IMR-90 (cell line): Measurements from ENCODE around the gene ZNF598. TPM values are rescaled to one million over a fixed set of nuclear protein-coding genes. Genes with fewer than 3 reads are reported as not detected.

Experiments used
- ATAC-seq: fragments of 200-7000 bp; cut with Tn5 transposase; 2 replicates; pipeline ENCODE4 v1.9.1; 2020; ENCODE audit warnings: low read depth, mild to moderate bottlenecking, moderate library complexity
- BruUV-seq: library from RNA; stranded (reverse); fragments of 400-500 nt; replicated peaks from 2 replicates; lab custom pipeline; 2021; lab: Mats Ljungman, UMichigan
- CTCF ChIA-PET: fragments of 300-600 bp; formaldehyde crosslinking; extraction: SDS; loops from one replicate; lab custom pipeline; 2021; ENCODE audit warnings: antibody characterized with exemption; lab: Yijun Ruan, JAX
- POLR2A ChIA-PET: fragments of 300-600 bp; sonication (Branson Sonifier 250); formaldehyde crosslinking; loops from one replicate; lab custom pipeline; 2022; ENCODE audit warnings: antibody characterized with exemption; ENCODE audit not compliant: unreplicated experiment; lab: Charles Lee
- DNase-seq: peaks from one replicate; pipeline ENCODE4 v3.0.0; 2013
- H2AFZ ChIP-seq: replicated peaks from 2 replicates; pipeline ENCODE3; 2013; ENCODE audit warnings: low read length, mild to moderate bottlenecking; ENCODE audit not compliant: poor library complexity
- H2AK5ac ChIP-seq: 2 replicates; pipeline ENCODE4 v1.6.1; 2013; ENCODE audit warnings: low read depth, low read length, inconsistent platforms
- H2AK9ac ChIP-seq: replicated peaks from 2 replicates; pipeline ENCODE3; 2013; ENCODE audit warnings: mild to moderate bottlenecking, low read depth, low read length, moderate library complexity; ENCODE audit not compliant: poor library complexity
- H2BK120ac ChIP-seq: 2 replicates; pipeline ENCODE4 v1.6.1; 2013; ENCODE audit warnings: low read depth, low read length, inconsistent platforms
- H2BK15ac ChIP-seq: 3 replicates; pipeline ENCODE4 v1.6.1; 2013; ENCODE audit warnings: low read depth, low read length, inconsistent platforms
- H2BK20ac ChIP-seq: 2 replicates; pipeline ENCODE4 v1.6.1; 2013; ENCODE audit warnings: low read depth, mild to moderate bottlenecking, inconsistent platforms, low read length, moderate library complexity
- H2BK5ac ChIP-seq: 2 replicates; pipeline ENCODE4 v1.6.1; 2013; ENCODE audit warnings: mild to moderate bottlenecking, low read depth, low read length, inconsistent platforms; ENCODE audit not compliant: poor library complexity, severe bottlenecking
- H3K14ac ChIP-seq: replicated peaks from 2 replicates; pipeline ENCODE4 v1.6.1; 2013; ENCODE audit warnings: low read depth, low read length, inconsistent platforms
- H3K18ac ChIP-seq: 2 replicates; pipeline ENCODE4 v1.6.1; 2013; ENCODE audit warnings: low read depth, low read length, control low read depth
- H3K23ac ChIP-seq: 2 replicates; pipeline ENCODE4 v1.6.1; 2013; ENCODE audit warnings: low read depth, low read length, inconsistent platforms
- H3K27ac ChIP-seq: 2 replicates; pipeline ENCODE4 v1.5.1; 2013; ENCODE audit warnings: mild to moderate bottlenecking, control low read depth, low read length; ENCODE audit not compliant: insufficient read depth
- H3K27me3 ChIP-seq: 2 replicates; pipeline ENCODE4 v1.6.1; 2013; ENCODE audit warnings: low read length; ENCODE audit not compliant: control insufficient read depth, insufficient read depth
- H3K36me3 ChIP-seq: 2 replicates; pipeline ENCODE4 v1.6.1; 2013; ENCODE audit warnings: low read length, mixed read lengths; ENCODE audit not compliant: control insufficient read depth, insufficient read depth
- H3K4ac ChIP-seq: 2 replicates; pipeline ENCODE4 v1.6.1; 2013; ENCODE audit warnings: low read depth, low read length, inconsistent platforms
- H3K4me1 ChIP-seq: 2 replicates; pipeline ENCODE4 v1.6.1; 2013; ENCODE audit warnings: low read length, mixed read lengths; ENCODE audit not compliant: control insufficient read depth, insufficient read depth
- H3K4me2 ChIP-seq: 2 replicates; pipeline ENCODE4 v1.6.1; 2013; ENCODE audit warnings: low read depth, mild to moderate bottlenecking, control low read depth, low read length, moderate library complexity
- H3K4me3 ChIP-seq: 2 replicates; pipeline ENCODE4 v1.5.1; 2013; ENCODE audit warnings: low read depth, mild to moderate bottlenecking, control low read depth, low read length, moderate library complexity; ENCODE audit not compliant: insufficient read depth
- H3K56ac ChIP-seq: 2 replicates; pipeline ENCODE4 v1.6.1; 2013; ENCODE audit warnings: low read length, inconsistent platforms; ENCODE audit not compliant: insufficient read depth; ENCODE audit errors: extremely low read depth
- H3K79me1 ChIP-seq, 2 experiments: 2 replicates each; pipeline ENCODE4 v1.6.1; 2013; ENCODE audit warnings: low read length in 2 of 2, inconsistent platforms in 1 of 2, low read depth in 1 of 2
- H3K9ac ChIP-seq: 2 replicates; pipeline ENCODE4 v1.6.1; 2013; ENCODE audit warnings: low read depth, low read length, control low read depth
- H3K9me1 ChIP-seq: 2 replicates; pipeline ENCODE4 v1.6.1; 2013; ENCODE audit warnings: low read length, inconsistent platforms; ENCODE audit not compliant: insufficient read depth
- H3K9me3 ChIP-seq: 2 replicates; pipeline ENCODE4 v1.6.1; 2013; ENCODE audit warnings: low read length; ENCODE audit not compliant: control insufficient read depth, insufficient read depth
- H4K20me1 ChIP-seq: 2 replicates; pipeline ENCODE4 v1.6.1; 2013; ENCODE audit warnings: low read length, inconsistent platforms; ENCODE audit not compliant: insufficient read depth
- H4K5ac ChIP-seq: 2 replicates; pipeline ENCODE4 v1.6.1; 2013; ENCODE audit warnings: mild to moderate bottlenecking, low read depth, low read length, control low read depth
- H4K8ac ChIP-seq, 2 experiments: 2 replicates each; pipeline ENCODE4 v1.6.1; 2013; ENCODE audit warnings: low read depth in 2 of 2, low read length in 2 of 2, control low read depth in 1 of 2, inconsistent platforms in 1 of 2
- H4K91ac ChIP-seq: 2 replicates; pipeline ENCODE4 v1.6.1; 2013; ENCODE audit warnings: low read depth, low read length, inconsistent platforms; ENCODE audit not compliant: insufficient read depth
- CEBPB ChIP-seq: IDR thresholded peaks from 2 replicates; pipeline ENCODE4 v1.6.1; 2012; ENCODE audit warnings: low read depth, low read length, improper control_type of control experiment
- CHD1 ChIP-seq: IDR thresholded peaks from 2 replicates; pipeline ENCODE4 v1.6.1; 2012; ENCODE audit warnings: low read depth, low read length, improper control_type of control experiment
- FOS ChIP-seq: fragments of 150-350 bp; IDR thresholded peaks from 2 replicates; pipeline ENCODE4 v1.6.1; 2016; ENCODE audit warnings: low read depth, low read length
- MAZ ChIP-seq: IDR thresholded peaks from 2 replicates; pipeline ENCODE4 v1.6.1; 2012; ENCODE audit warnings: low read depth, mild to moderate bottlenecking, low read length, improper control_type of control experiment, moderate library complexity, borderline replicate concordance
- RCOR1 ChIP-seq: IDR thresholded peaks from 2 replicates; pipeline ENCODE4 v1.6.1; 2012; ENCODE audit warnings: mild to moderate bottlenecking, low read length, improper control_type of control experiment; ENCODE audit not compliant: insufficient replicate concordance
- RFX5 ChIP-seq: IDR thresholded peaks from 2 replicates; pipeline ENCODE4 v1.8.0; 2012; ENCODE audit warnings: low read depth, mild to moderate bottlenecking, low read length, moderate library complexity
- SMC3 ChIP-seq: fragments of 150-350 bp; IDR thresholded peaks from 2 replicates; pipeline ENCODE4 v1.6.1; 2016; ENCODE audit warnings: low read depth, mild to moderate bottlenecking, antibody characterized with exemption, low read length, moderate library complexity
- WGBS, 2 experiments: methylation state at CpG; one replicate each; pipeline versions ENCODE4 v1.1.5 to v1.1.7; 2013; ENCODE audit warnings: missing lambda C conversion rate in 2 of 2; ENCODE audit not compliant: insufficient read length in 1 of 2; ENCODE audit errors: extremely low coverage in 2 of 2; 5-methylcytosine and 5-hydroxymethylcytosine counted together
- dilution Hi-C: fragments of 300-500 bp; cut with HindIII; formaldehyde crosslinking; loops from one replicate; pipeline ENCODE4 v1.14.3; 2018; ENCODE audit warnings: low sequenced_read_pairs; ENCODE audit not compliant: unreplicated experiment
- in situ Hi-C: fragments of 300-500 bp; cut with MboI; formaldehyde crosslinking; loops from 3 replicates; pipeline ENCODE4 v1.14.3; 2019; ENCODE audit warnings: low sequenced_read_pairs, inconsistent platforms, mixed read lengths
- intact Hi-C: fragments of 100-400 bp; cut with micrococcal nuclease; formaldehyde crosslinking; loops from 2 replicates; pipeline ENCODE4 v1.10.0; 2022
- polyA plus RNA-seq, 3 experiments: library from polyadenylated mRNA; depleted of rRNA; stranded (reverse); fragments of >200 nt; gene quantifications; 2 replicates each; pipeline ENCODE4 v1.2.3, GENCODE V29; 2012; ENCODE audit warnings: low replicate concordance in 1 of 3
- total RNA-seq: library from RNA; depleted of rRNA; stranded (reverse); fragments of >200 nt; gene quantifications from 2 replicates; pipeline ENCODE4 v1.2.3, GENCODE V29; 2012
- TF ChIP-seq, protein P1 (sequence below): fragments of 150-350 bp; IDR thresholded peaks from 2 replicates; pipeline ENCODE4 v1.6.1; 2016; ENCODE audit warnings: low read depth, mild to moderate bottlenecking, low read length, moderate library complexity, borderline replicate concordance

ZNF598 gene
- total and polyA plus RNA-seq, 2 of the 4 experiments (the other 2 are of a cell fraction), result 3.4 to 36.4 TPM

DNA sequence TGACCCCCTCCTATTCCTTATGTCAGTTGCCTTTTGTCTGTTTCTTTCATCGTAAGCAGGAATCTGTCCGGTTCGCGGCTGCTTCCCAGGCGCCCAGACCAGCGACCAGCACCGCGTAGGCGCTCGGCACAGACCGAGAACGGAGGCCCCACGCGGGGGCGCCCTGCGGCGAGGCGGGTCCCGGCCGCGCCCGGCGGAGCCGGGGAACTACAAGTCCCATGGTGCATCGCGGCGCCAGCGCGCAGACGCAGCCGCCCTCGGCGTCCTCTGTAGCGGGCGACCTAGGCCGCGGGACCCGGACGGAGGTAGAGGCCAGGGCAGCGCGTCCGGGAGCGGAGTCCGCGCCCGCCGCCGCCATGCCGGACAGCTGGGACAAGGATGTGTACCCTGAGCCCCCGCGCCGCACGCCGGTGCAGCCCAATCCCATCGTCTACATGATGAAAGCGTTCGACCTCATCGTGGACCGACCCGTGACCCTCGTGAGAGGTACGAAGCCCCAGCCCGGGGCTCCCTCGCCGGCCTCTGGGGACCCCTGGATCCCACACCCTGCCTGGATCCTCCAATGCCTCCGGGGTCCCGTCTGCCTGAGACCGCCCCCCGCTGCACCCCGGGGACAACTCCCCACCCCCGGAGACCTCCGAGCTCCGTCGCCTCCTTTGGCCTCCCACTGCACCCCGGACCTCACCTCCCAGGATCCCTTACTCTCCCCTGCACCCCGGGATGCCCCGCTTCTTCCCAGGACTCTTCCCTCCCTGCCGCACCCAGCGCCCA is 50.2 kb downstream of the ZNF598 start, which contains the start of gene NDUFB10 (continued):
- TF ChIP-seq FOS (0 out of 2 replicates have a peak, but pooled peaks have one; percentile 5), SMC3 (peak; percentile 55)

DNA sequence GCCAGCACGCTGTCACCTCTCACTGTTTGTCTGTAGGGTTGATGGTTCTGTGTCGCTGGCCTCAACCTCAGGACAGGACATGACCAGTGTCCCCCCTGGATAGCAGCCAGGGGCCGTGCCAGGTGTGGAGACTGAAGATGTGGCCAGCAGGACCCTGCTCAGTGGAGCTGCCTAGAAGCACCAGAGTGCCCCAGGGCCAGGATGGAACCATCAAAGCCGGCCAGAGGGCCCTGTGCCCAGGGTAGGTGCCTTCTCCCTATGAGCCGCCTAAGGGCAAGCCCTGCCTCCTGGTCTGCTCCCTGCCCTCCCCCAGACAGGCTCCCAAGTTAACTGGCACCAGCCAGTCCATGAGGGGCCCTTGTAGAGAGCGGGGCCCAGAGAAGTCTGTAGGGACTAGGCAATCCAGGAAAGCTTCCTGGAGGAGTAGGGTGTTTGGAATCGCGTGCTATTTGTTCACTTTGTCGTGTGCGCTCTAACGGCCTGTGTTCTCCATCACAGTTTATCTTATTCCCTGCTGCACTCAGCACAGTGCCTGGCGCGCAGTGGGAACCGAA is 50.8 kb downstream of the ZNF598 start:
- no TSS peak for BruUV-seq
- H3K4me1 ChIP-seq, result peaks cover 7% of the 10 kb centered on the region
- 55% methylated on average over 2 of the region's 14 CpGs; no CpG with 5 or more reads in 1 of the 2 experiments for WGBS, 2 experiments
- in situ Hi-C loops (no loop called here), intact Hi-C loops (no loop called here), dilution Hi-C loops (no loop called here)
- ATAC-seq (no peak), DNase-seq (no peak)
- peaks cover 3 to 29% of the 10 kb centered on the region in 2 experiments; a peak in 3 of 4 replicates for H3K79me1 ChIP-seq
- ChIA-PET CTCF (no interaction called here), POLR2A (no interaction called here)
- no peaks in the 10 kb centered on the region for H3K9me3 ChIP-seq
- H3K4me2 ChIP-seq, result peak overlapping the region; percentile 74
- H2BK5ac ChIP-seq, result peak overlapping the region; percentile 15
- peak overlapping the region; percentile 83 for H3K9ac ChIP-seq
- peak overlapping the region; percentile 37 for H3K27ac ChIP-seq
- peak overlapping the region; percentile 19; the same call in 1 of the 2 replicates for H3K4me3 ChIP-seq
- no peak overlapping the region for H2BK20ac ChIP-seq
- H2AK9ac ChIP-seq, result peak overlapping the region; percentile 100
- peak overlapping the region; percentile 89 to 90 for H4K8ac ChIP-seq
- H3K18ac ChIP-seq, result peak overlapping the region; percentile 28; the same call in 1 of the 2 replicates
- H2BK120ac ChIP-seq, result peak overlapping the region; percentile 54
- H2BK15ac ChIP-seq, result no peak overlapping the region
- H4K91ac ChIP-seq, result peak overlapping the region; percentile 35; the same call in 1 of the 2 replicates
- H3K14ac ChIP-seq, result peak overlapping the region; percentile 76
- TF ChIP-seq MAZ (no peak), RCOR1 (no peak), FOS (no peak), CHD1 (no peak), RFX5 (no peak), CEBPB (no peak)
- TF ChIP-seq, protein P1, sequence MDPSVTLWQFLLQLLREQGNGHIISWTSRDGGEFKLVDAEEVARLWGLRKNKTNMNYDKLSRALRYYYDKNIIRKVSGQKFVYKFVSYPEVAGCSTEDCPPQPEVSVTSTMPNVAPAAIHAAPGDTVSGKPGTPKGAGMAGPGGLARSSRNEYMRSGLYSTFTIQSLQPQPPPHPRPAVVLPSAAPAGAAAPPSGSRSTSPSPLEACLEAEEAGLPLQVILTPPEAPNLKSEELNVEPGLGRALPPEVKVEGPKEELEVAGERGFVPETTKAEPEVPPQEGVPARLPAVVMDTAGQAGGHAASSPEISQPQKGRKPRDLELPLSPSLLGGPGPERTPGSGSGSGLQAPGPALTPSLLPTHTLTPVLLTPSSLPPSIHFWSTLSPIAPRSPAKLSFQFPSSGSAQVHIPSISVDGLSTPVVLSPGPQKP, result no peak
- H2AFZ ChIP-seq, result peak overlapping the region; percentile 100
- H3K27me3 ChIP-seq, result peaks cover 2% of the 10 kb centered on the region; the same call in 1 of the 2 replicates
- peaks cover 25% of the 10 kb centered on the region for H3K36me3 ChIP-seq
- H4K5ac ChIP-seq, result peak overlapping the region; percentile 85
- H2AK5ac ChIP-seq, result peak overlapping the region; percentile 77
- H3K9me1 ChIP-seq, result 0 out of 2 replicates have a peak, but pooled peaks cover 8% of the 10 kb centered on the region
- H3K56ac ChIP-seq, result no peak overlapping the region
- H3K23ac ChIP-seq, result peak overlapping the region; percentile 79
- H4K20me1 ChIP-seq, result peaks cover 35% of the 10 kb centered on the region
- H3K4ac ChIP-seq, result peak overlapping the region; percentile 70
